K562 (cell line): ENCODE measurements around the gene MAGI2. TPM values are rescaled to one million over a fixed set of nuclear protein-coding genes. Genes with fewer than 3 reads are reported as not detected.
"Not testable (repeated sequence)": the region's sequence is repeated elsewhere in the genome, so short reads cannot be mapped to it uniquely, and the experiment has no call there.

Source experiments
- ATAC-seq: fragments of 200-7000 bp; cut with Tn5 transposase; 3 replicates; pipeline ENCODE4 v1.9.1; 2020; ENCODE audit warnings: moderate library complexity
- BruUV-seq: library from RNA; stranded (reverse); fragments of 400-500 nt; replicated peaks from 2 replicates; lab custom pipeline; 2021; lab: Mats Ljungman, UMichigan
- CTCF ChIA-PET: fragments of 300-600 bp; formaldehyde crosslinking; extraction: SDS; loops from one replicate; lab custom pipeline; 2021; ENCODE audit warnings: low intra/inter-chr PET ratio; lab: Yijun Ruan, JAX
- POLR2A ChIA-PET: fragments of 300-600, 350-650 bp; sonication (Branson Sonifier 250); formaldehyde crosslinking; extraction: SDS; loops from one replicate; lab custom pipeline; 2021; ENCODE audit warnings: antibody characterized with exemption, inconsistent platforms; lab: Yijun Ruan, JAX
- DNase-seq, 4 experiments: peaks; one replicate each; pipeline versions ENCODE4 v3.0.0 to v3.0.0-alpha.2; 2011 to 2018; ENCODE audit warnings: low spot score in 3 of 4, mixed read lengths in 3 of 4; ENCODE audit errors: extremely low read depth in 1 of 4
- FAIRE-seq: peaks from 2 replicates; lab custom pipeline; 2011; peaks lifted over from hg19 to GRCh38; lab: Jason Lieb, UNC
- H2AFZ ChIP-seq: 2 replicates; pipeline ENCODE4 v1.6.0; 2011; ENCODE audit warnings: low read depth, low read length, control low read depth, inconsistent platforms
- H3K27ac ChIP-seq: fragments of 200-600 bp; 3 replicates; pipeline ENCODE4 v1.8.0; 2011; ENCODE audit warnings: low read depth, mild to moderate bottlenecking, control low read depth, inconsistent platforms, low read length, moderate library complexity, mixed read lengths; ENCODE audit errors: extremely low read depth
- H3K27me3 ChIP-seq, 2 experiments: fragments of 300-600 bp in 1 of 2; 2 replicates in 1 of 2; 3 replicates in 1 of 2; pipeline versions ENCODE4 v1.6.0 to v1.8.0; 2011; ENCODE audit warnings: inconsistent platforms in 2 of 2, low read length in 2 of 2, mild to moderate bottlenecking in 1 of 2, mixed read lengths in 1 of 2, moderate library complexity in 1 of 2; ENCODE audit not compliant: control insufficient read depth in 2 of 2, insufficient read depth in 2 of 2
- H3K36me3 ChIP-seq: fragments of 300-600 bp; 3 replicates; pipeline ENCODE4 v1.8.0; 2011; ENCODE audit warnings: mild to moderate bottlenecking, low read length, inconsistent platforms; ENCODE audit not compliant: control insufficient read depth, insufficient read depth
- H3K4me1 ChIP-seq, 2 experiments: fragments of 200-600 bp in 1 of 2; replicated peaks in 1 of 2; 2 replicates in 1 of 2; 3 replicates in 1 of 2; pipeline versions ENCODE4 v1.5.1 to v1.8.0; 2011; ENCODE audit warnings: inconsistent platforms in 2 of 2, low read length in 2 of 2, mild to moderate bottlenecking in 1 of 2, mixed read lengths in 1 of 2, moderate library complexity in 1 of 2; ENCODE audit not compliant: control insufficient read depth in 2 of 2, insufficient read depth in 2 of 2
- H3K4me2 ChIP-seq: 2 replicates; pipeline ENCODE4 v1.6.1; 2011; ENCODE audit warnings: low read length, control low read depth, inconsistent platforms, mixed read lengths; ENCODE audit not compliant: insufficient read depth
- H3K4me3 ChIP-seq: fragments of 200-600 bp; sonication (generic), shearing (Covaris generic); 2 replicates; pipeline ENCODE4 v1.5.1; 2016; ENCODE audit warnings: control low read depth, inconsistent platforms
- H3K79me2 ChIP-seq: fragments of 200-600 bp; 3 replicates; pipeline ENCODE4 v1.8.0; 2011; ENCODE audit warnings: low read length, inconsistent platforms; ENCODE audit not compliant: control insufficient read depth, insufficient read depth
- H3K9ac ChIP-seq, 2 experiments: 2 replicates each; pipeline versions ENCODE4 v1.6.0 to v1.6.1; 2011; ENCODE audit warnings: low read depth in 2 of 2, low read length in 2 of 2, control low read depth in 1 of 2, inconsistent platforms in 1 of 2, mild to moderate bottlenecking in 1 of 2, mixed read lengths in 1 of 2; ENCODE audit not compliant: insufficient read depth in 1 of 2
- H3K9me1 ChIP-seq: one replicate; pipeline ENCODE4 v1.6.0; 2011; ENCODE audit warnings: inconsistent platforms, mild to moderate bottlenecking, low read length, moderate library complexity; ENCODE audit not compliant: control insufficient read depth, insufficient read depth
- H3K9me3 ChIP-seq: replicated peaks from 2 replicates; pipeline ENCODE4 v1.5.1; 2011; ENCODE audit warnings: low read depth, low read length, inconsistent platforms; ENCODE audit not compliant: control insufficient read depth, insufficient read depth
- H4K20me1 ChIP-seq: replicated peaks from 2 replicates; pipeline ENCODE4 v1.6.1; 2011; ENCODE audit warnings: low read length, inconsistent platforms, mixed read lengths; ENCODE audit not compliant: control insufficient read depth, insufficient read depth
- PHB2 ChIP-seq: fragments of 450-650 bp; IDR thresholded peaks from 2 replicates; pipeline ENCODE4 v1.6.1; 2017; ENCODE audit warnings: low read depth
- POLR3A ChIP-seq: IDR thresholded peaks from 2 replicates; pipeline ENCODE4 v1.6.1; 2011; ENCODE audit warnings: borderline replicate concordance, mild to moderate bottlenecking, moderate library complexity; ENCODE audit not compliant: insufficient read length, insufficient read depth; ENCODE audit errors: extremely low read depth
- RFX7 ChIP-seq: fragments of 250-450 bp; sonication (Bioruptor Pico); IDR thresholded peaks from 2 replicates; pipeline ENCODE4 v1.5.1; 2021; ENCODE audit warnings: mild to moderate bottlenecking
- XRCC4 ChIP-seq: IDR thresholded peaks from one replicate; pipeline ENCODE4 v1.6.1; 2011; ENCODE audit not compliant: insufficient read depth, insufficient read length; ENCODE audit errors: extremely low read depth
- ZNF707 ChIP-seq: fragments of 250-450 bp; sonication (Bioruptor Pico); conservative IDR thresholded peaks from 2 replicates; pipeline ENCODE4 v1.8.0; 2022; ENCODE audit warnings: inconsistent platforms, mild to moderate bottlenecking, moderate library complexity
- WGBS: fragments of 100-300 bp; shearing (Covaris generic); methylation state at CpG from one replicate; pipeline ENCODE4 v1.1.6; 2016; ENCODE audit warnings: low coverage, mixed read lengths; ENCODE audit not compliant: insufficient coverage; ENCODE audit errors: missing lambda C conversion rate; 5-methylcytosine and 5-hydroxymethylcytosine counted together
- in situ Hi-C: fragments of 300-500 bp; cut with MboI; formaldehyde crosslinking; loops from 4 replicates; pipeline ENCODE4 v1.15.0; 2018; ENCODE audit warnings: inconsistent platforms, mixed read lengths
- intact Hi-C: fragments of 100-400 bp; cut with micrococcal nuclease; formaldehyde crosslinking; loops from 2 replicates; pipeline ENCODE4 v1.14.2; 2022
- polyA plus RNA-seq, 8 experiments: library from polyadenylated mRNA; depleted of rRNA in 4 of 8; stranded (reverse) in 5 of 8; unstranded in 3 of 8; fragments of >200 nt; fragmentation: Nextera tagmentation in 2 of 8; fragmentation: Illumina TruSeq in 1 of 8; extraction: Ambion mirVana in 2 of 8; extraction: Trizol in 1 of 8; gene quantifications; 2 replicates each; pipeline versions ENCODE4 v1.2.1 to v1.2.3, GENCODE V29; 2011 to 2014; ENCODE audit warnings: inconsistent platforms in 1 of 8, missing spikeins in 1 of 8
- total RNA-seq, 7 experiments: library from RNA; depleted of rRNA in 6 of 7; stranded (reverse); fragments of >200 nt in 6 of 7; fragmentation: Illumina TruSeq in 2 of 7; extraction: Trizol in 2 of 7; gene quantifications; 2 replicates each; pipeline versions ENCODE4 v1.2.1 to v1.2.3, GENCODE V29; 2011 to 2021; ENCODE audit warnings: low replicate concordance in 1 of 7
- TF ChIP-seq, protein P1 (sequence below): fragments of 450-650 bp; formaldehyde crosslinking; IDR thresholded peaks from 2 replicates; pipeline ENCODE4 v1.4.0; 2020; ENCODE audit warnings: mild to moderate bottlenecking, moderate library complexity
- TF ChIP-seq, protein P2 (sequence below): fragments of 250-450 bp; sonication (Bioruptor Pico); IDR thresholded peaks from 2 replicates; pipeline ENCODE4 v1.4.0; 2020

Gene MAGI2
- total and polyA plus RNA-seq, 9 of the 15 experiments (the other 6 are each of a cell fraction or from before 2014, with no cell fraction given): 0.27 to 1.4 (median 0.70) TPM

GRCh38 chr7:79019711-79020110 lies 433.8 kb downstream of the MAGI2 start:
- H3K36me3 ChIP-seq, DNase-seq, CTCF ChIA-PET, H3K27ac ChIP-seq, in situ Hi-C loops, intact Hi-C loops, H3K4me1 ChIP-seq, POLR2A ChIA-PET, H3K9me3 ChIP-seq, H4K20me1 ChIP-seq, H3K9me1 ChIP-seq, FAIRE-seq, H2AFZ ChIP-seq, H3K9ac ChIP-seq, H3K79me2 ChIP-seq, BruUV-seq, ATAC-seq, H3K27me3 ChIP-seq, H3K4me3 ChIP-seq, H3K4me2 ChIP-seq: not testable (repeated sequence)
- 4% methylated on average over 2 of the region's 2 CpGs for WGBS
- TF ChIP-seq ZNF707: peak; percentile 85

- Histone ChIP-seq H3K36me3 (no peaks in the 10 kb centered on the region), H3K27me3 (no peaks in the 10 kb centered on the region), H3K4me2 (no peak overlapping the region), H4K20me1 (no peaks in the 10 kb centered on the region), H3K9ac (no peak overlapping the region), H3K27ac (no peak overlapping the region), H3K9me3 (peaks cover 4% of the 10 kb centered on the region; the same call in 1 of the 2 replicates), H3K4me1 (no peaks in the 10 kb centered on the region), H3K4me3 (no peak overlapping the region), H3K9me1 (no peaks in the 10 kb centered on the region), H2AFZ (no peak overlapping the region), H3K79me2 (no peaks in the 10 kb centered on the region)
- BruUV-seq: no TSS peak
- in situ Hi-C loops: no loop called here
- ATAC-seq (no peak), DNase-seq (no peak), FAIRE-seq (no peak)
- intact Hi-C loops: no loop called here
- WGBS: 3% methylated on average over 2 of the region's 2 CpGs
- CTCF ChIA-PET: no interaction called here
- POLR2A ChIA-PET: no interaction called here
- no peak for TF ChIP-seq PHB2
- TF ChIP-seq POLR3A: no peak
- TF ChIP-seq XRCC4: no peak
- TF ChIP-seq, protein P1, sequence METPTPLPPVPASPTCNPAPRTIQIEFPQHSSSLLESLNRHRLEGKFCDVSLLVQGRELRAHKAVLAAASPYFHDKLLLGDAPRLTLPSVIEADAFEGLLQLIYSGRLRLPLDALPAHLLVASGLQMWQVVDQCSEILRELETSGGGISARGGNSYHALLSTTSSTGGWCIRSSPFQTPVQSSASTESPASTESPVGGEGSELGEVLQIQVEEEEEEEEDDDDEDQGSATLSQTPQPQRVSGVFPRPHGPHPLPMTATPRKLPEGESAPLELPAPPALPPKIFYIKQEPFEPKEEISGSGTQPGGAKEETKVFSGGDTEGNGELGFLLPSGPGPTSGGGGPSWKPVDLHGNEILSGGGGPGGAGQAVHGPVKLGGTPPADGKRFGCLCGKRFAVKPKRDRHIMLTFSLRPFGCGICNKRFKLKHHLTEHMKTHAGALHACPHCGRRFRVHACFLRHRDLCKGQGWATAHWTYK (CRISPR knock-in tag): no peak
- TF ChIP-seq, protein P2, sequence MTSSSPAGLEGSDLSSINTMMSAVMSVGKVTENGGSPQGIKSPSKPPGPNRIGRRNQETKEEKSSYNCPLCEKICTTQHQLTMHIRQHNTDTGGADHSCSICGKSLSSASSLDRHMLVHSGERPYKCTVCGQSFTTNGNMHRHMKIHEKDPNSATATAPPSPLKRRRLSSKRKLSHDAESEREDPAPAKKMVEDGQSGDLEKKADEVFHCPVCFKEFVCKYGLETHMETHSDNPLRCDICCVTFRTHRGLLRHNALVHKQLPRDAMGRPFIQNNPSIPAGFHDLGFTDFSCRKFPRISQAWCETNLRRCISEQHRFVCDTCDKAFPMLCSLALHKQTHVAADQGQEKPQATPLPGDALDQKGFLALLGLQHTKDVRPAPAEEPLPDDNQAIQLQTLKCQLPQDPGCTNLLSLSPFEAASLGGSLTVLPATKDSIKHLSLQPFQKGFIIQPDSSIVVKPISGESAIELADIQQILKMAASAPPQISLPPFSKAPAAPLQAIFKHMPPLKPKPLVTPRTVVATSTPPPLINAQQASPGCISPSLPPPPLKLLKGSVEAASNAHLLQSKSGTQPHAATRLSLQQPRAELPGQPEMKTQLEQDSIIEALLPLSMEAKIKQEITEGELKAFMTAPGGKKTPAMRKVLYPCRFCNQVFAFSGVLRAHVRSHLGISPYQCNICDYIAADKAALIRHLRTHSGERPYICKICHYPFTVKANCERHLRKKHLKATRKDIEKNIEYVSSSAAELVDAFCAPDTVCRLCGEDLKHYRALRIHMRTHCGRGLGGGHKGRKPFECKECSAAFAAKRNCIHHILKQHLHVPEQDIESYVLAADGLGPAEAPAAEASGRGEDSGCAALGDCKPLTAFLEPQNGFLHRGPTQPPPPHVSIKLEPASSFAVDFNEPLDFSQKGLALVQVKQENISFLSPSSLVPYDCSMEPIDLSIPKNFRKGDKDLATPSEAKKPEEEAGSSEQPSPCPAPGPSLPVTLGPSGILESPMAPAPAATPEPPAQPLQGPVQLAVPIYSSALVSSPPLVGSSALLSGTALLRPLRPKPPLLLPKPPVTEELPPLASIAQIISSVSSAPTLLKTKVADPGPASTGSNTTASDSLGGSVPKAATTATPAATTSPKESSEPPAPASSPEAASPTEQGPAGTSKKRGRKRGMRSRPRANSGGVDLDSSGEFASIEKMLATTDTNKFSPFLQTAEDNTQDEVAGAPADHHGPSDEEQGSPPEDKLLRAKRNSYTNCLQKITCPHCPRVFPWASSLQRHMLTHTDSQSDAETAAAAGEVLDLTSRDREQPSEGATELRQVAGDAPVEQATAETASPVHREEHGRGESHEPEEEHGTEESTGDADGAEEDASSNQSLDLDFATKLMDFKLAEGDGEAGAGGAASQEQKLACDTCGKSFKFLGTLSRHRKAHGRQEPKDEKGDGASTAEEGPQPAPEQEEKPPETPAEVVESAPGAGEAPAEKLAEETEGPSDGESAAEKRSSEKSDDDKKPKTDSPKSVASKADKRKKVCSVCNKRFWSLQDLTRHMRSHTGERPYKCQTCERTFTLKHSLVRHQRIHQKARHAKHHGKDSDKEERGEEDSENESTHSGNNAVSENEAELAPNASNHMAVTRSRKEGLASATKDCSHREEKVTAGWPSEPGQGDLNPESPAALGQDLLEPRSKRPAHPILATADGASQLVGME (CRISPR knock-in tag): no peak
- no peak for TF ChIP-seq RFX7 (CRISPR knock-in tag)
Observed at GRCh38 chr7:79011921-79012320, 441.5 kb downstream of the MAGI2 start.
